ENCODE results near the gene EDNRA. TPM values are rescaled to one million over a fixed set of nuclear protein-coding genes. Genes with fewer than 3 reads are reported as not detected.

Gene EDNRA
- total RNA-seq, 1 donor from 2014 or later = 28.3 TPM

DNA sequence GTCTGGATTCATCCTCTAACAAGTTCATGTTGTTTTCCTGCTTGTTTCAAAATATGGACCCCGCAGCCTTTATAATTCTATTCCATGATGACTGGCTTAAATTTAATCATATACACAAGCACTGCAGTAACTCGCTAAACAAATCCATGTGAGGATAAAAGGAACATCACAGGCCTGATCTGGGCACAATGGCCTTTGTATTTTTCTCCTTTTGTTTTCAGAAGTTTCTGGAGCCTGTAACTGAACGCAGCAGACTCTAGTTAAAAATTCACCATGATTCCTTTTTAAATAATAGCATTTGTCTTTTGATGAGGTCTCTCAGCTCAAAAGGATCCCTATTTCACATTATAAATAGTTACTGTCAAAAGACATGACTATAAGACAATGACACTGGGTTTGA lies 106.1 kb downstream of the EDNRA start:
- H3K36me3 ChIP-seq = no peaks in the 10 kb centered on the region
- TF ChIP-seq, protein P1, sequence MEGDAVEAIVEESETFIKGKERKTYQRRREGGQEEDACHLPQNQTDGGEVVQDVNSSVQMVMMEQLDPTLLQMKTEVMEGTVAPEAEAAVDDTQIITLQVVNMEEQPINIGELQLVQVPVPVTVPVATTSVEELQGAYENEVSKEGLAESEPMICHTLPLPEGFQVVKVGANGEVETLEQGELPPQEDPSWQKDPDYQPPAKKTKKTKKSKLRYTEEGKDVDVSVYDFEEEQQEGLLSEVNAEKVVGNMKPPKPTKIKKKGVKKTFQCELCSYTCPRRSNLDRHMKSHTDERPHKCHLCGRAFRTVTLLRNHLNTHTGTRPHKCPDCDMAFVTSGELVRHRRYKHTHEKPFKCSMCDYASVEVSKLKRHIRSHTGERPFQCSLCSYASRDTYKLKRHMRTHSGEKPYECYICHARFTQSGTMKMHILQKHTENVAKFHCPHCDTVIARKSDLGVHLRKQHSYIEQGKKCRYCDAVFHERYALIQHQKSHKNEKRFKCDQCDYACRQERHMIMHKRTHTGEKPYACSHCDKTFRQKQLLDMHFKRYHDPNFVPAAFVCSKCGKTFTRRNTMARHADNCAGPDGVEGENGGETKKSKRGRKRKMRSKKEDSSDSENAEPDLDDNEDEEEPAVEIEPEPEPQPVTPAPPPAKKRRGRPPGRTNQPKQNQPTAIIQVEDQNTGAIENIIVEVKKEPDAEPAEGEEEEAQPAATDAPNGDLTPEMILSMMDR (IDR thresholded peaks at IDR 0.05) = no peak
- peaks cover 6% of the 10 kb centered on the region for H3K4me1 ChIP-seq
- no peak for DNase-seq
- H3K27ac ChIP-seq = no peak overlapping the region
- no peaks in the 10 kb centered on the region for H3K27me3 ChIP-seq
- intact Hi-C loops (cut with DNase I) = loop anchor here (10.0 kb wide), 1 partner anchor 572 kb away; no protein-coding TSS in a partner anchor
- ATAC-seq = no peak
- no peak overlapping the region for H3K4me3 ChIP-seq
- no peaks in the 10 kb centered on the region for H3K9me3 ChIP-seq

DNA sequence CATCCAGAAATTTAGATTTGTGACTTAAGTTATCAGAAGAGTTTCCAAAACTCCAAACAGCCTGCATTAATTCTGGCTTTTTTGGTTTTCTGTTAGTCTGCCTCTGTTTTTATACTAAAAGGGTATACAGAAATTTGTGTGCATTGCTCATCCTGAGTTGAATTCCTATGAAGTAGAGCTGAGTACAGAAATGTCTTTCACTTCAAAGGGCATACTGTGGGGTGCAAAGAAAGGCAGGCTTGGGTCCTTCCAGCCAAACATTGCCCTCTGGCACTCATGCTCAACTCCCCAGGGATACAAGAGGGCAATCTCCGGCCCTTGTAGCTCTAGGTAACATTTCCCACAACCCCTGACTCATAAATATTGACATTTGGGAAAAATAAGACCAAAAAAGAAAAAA lies 108.7 kb downstream of the EDNRA start:
- Histone ChIP-seq H3K27me3 (no peaks in the 10 kb centered on the region), H3K36me3 (no peaks in the 10 kb centered on the region), H3K27ac (no peak overlapping the region), H3K9me3 (no peaks in the 10 kb centered on the region), H3K4me1 (peaks cover 6% of the 10 kb centered on the region), H3K4me3 (no peak overlapping the region)
- intact Hi-C loops (cut with DNase I) = loop anchor here (10.0 kb wide), 1 partner anchor 575 kb away; no protein-coding TSS in a partner anchor
- DNase-seq = no peak
- no peak for ATAC-seq
- TF ChIP-seq, protein P1 (IDR thresholded peaks at IDR 0.05) = no peak

DNA sequence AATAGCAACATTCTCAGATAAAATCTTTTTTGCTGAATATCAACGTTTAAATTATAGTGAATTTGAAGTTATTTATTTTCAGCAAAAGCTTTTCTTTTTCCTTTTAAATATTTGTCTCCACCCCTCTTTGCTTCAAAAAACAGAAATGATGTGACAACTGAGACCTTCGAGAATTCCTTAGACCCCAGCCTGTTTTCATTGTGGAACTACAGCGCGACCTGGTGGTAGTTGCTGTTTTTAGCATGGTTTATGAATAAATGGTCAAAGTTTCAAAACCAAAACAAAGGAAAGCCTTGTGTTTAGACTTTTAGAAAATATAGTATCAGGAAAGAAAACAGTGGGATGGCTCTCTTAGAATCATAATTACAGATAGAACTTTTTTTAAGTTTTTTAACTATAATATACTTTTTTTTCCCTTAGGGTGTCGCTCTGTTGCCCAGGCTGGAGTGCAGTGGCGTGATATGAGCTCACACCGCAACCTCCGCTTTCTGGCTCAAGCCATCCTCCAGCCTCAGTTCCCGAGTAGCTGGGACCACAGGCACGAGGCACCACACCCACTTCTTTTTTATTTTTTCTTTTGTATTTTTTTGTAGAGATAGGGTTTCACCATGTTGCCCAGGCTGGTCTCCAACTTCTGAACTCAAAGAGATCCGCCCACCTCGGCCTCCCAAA lies 109.5 kb downstream of the EDNRA start:
- H3K36me3 ChIP-seq = no peaks in the 10 kb centered on the region
- TF ChIP-seq, protein P1 (IDR thresholded peaks at IDR 0.05) = peak; percentile 71
- H3K27me3 ChIP-seq = no peaks in the 10 kb centered on the region
- ATAC-seq (peak; percentile 69), DNase-seq (no peak)
- H3K27ac ChIP-seq = no peak overlapping the region
- intact Hi-C loops (cut with DNase I) = no loop called here
- H3K4me1 ChIP-seq = peaks cover 6% of the 10 kb centered on the region
- H3K4me3 ChIP-seq = no peak overlapping the region
- no peaks in the 10 kb centered on the region for H3K9me3 ChIP-seq

DNA sequence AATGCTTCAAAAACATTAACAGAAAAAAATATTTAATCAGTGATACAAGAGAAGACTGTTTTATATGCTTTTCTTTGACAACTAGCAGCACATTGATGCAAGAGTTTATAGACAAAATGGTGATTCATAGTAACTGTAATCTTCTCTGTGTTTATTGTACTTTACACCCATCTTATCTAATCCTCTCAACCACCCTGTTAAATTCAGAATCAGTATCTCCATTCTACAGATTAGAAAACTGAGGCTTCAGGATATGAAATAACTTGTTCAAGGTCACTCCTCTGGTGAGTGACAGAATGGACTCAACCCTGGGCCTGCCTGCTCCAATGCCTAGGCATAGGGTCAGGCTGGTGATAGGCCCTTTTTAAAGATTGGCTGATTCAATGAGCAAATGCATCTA lies 110.2 kb downstream of the EDNRA start:
- Histone ChIP-seq H3K36me3 (no peaks in the 10 kb centered on the region), H3K27ac (no peak overlapping the region), H3K9me3 (no peaks in the 10 kb centered on the region), H3K4me3 (no peak overlapping the region), H3K4me1 (peaks cover 6% of the 10 kb centered on the region), H3K27me3 (no peaks in the 10 kb centered on the region)
- TF ChIP-seq, protein P1 (IDR thresholded peaks at IDR 0.05) = no peak
- DNase-seq (no peak), ATAC-seq (no peak)
- intact Hi-C loops (cut with DNase I) = no loop called here

DNA sequence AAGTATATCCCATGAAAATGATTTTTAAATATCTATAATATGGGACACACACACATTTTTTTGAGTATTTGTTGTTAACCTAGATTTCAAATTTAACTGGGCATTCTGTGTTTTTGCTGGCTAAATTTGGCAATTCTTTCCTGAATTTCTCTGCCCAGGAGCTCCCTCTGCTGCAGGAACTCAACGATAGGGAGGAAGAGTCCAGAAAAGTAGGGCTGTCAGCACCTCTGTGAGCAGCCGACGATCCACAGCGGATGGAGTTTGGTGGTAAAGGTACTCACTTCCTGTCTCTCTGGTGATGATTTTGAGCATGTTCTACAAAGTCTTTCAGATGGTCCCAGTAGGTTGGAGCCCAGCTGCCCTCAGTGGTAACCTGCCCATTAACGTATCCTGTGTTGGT lies 113.2 kb downstream of the EDNRA start:
- Histone ChIP-seq H3K9me3 (no peaks in the 10 kb centered on the region), H3K36me3 (no peaks in the 10 kb centered on the region), H3K4me3 (no peak overlapping the region), H3K27ac (no peak overlapping the region), H3K27me3 (no peaks in the 10 kb centered on the region), H3K4me1 (peaks cover 6% of the 10 kb centered on the region)
- TF ChIP-seq, protein P1 (IDR thresholded peaks at IDR 0.05) = no peak
- no peak for DNase-seq
- no peak for ATAC-seq
- intact Hi-C loops (cut with DNase I) = no loop called here

Other genes starting within 250 kb of the EDNRA start
- 31.3 TPM for gene TMEM184C, start 136.3 kb downstream of the EDNRA start, total RNA-seq
- gene PRMT9, start 203.1 kb downstream of the EDNRA start, total RNA-seq = 11.5 TPM